ENCODE results near the gene TAPT1.
A peak's percentile ranks its signal among the peaks of the same experiment; 100 is the strongest.

The TAPT1 gene

DNA sequence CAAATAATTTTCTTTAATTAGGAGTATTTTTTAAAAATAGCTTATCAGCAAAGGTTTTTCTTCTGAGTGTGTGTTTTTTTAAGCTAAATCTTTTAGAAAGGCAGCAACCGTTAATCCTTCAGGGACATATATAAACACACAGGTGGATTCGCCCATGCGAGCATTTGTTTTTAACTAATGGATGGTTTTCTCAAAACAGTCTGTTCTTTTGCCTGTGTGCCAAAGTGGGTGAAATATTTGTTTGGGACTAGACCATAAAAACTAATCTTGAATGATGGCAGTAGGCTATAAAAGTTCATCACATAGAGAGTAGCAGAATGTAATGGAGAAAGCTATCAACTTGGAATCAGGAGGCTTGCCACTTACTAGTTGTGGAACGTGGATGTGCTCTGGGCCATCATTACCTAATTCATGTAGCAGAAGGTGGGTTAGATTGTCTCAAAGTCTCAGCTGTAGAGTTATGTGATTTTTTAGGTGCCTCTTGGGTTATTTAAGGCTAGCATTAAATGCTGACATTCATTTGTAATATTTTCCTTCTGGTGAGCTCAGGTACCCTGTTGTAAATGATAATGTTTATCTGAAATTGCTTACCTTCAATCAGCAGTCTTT lies 7.4 kb upstream of the TAPT1 start:
- H3K4me3 ChIP-seq (ENCODE audit: low read depth, low read length) = no peak overlapping the region
- no peak for TF ChIP-seq CTCF (IDR thresholded peaks at IDR 0.05; ENCODE audit: low read depth, low read length)

DNA sequence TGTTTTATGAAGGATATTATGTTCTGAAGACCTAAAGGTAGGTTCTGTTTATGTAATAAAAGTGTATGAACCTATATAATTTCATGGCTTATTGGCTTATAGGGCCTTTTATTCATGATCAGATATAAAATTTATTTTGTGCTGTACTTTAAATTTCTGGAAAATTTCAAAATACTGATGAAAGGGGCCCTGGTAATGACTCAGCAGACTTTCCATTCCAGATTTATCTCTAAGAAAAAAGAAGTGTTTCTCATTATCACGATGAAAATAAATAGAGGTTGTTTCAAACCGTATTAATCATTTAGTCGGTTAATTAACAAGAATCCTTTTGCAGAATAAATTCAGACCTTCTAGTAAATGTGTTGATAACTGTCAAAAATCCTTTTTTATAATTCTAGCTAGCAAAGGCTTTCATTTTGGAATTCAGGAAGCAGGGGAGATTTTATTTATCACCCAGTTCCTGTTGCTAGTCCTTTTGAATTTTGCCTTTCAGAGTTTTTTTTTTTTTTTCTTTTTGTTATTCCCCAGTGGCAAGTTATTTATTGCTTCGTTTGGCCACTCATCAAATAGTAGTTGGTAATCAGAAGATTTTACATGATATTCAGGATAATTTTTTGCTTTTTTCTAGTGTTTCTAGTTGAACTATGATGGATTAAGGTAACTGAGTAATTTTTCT lies 5.4 kb upstream of the TAPT1 start:
- H3K4me3 ChIP-seq (ENCODE audit: low read depth, low read length) = no peak overlapping the region
- TF ChIP-seq CTCF (IDR thresholded peaks at IDR 0.05; ENCODE audit: low read depth, low read length) = no peak

DNA sequence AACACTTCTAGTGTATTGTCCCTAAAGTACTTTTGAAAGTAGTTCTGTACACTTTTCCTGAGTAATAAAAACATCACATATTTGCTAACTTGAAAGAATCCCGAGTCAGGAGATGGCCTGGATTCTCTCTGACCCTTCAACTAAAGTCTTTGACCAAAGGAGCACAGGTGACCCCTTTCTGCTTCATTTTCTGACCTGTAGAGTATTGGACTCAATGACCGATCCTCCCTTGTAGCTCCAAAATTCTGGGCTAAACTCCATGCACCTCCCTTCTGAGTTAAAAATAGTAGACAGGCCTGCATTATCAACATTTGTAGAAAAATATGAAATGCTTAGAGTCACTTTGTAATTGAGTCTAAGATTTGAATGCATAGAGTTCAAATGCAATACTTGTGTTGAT lies 4.0 kb upstream of the TAPT1 start:
- H3K4me3 ChIP-seq (ENCODE audit: low read depth, low read length) = no peak overlapping the region
- TF ChIP-seq CTCF (IDR thresholded peaks at IDR 0.05; ENCODE audit: low read depth, low read length) = no peak

- H3K4me3 ChIP-seq (ENCODE audit: low read depth, low read length) = no peak overlapping the region
- no peak for TF ChIP-seq CTCF (IDR thresholded peaks at IDR 0.05; ENCODE audit: low read depth, low read length)
Measured at GRCh38 chr4:16229604-16230003, 3.3 kb upstream of the TAPT1 start.

- no peak for TF ChIP-seq CTCF (IDR thresholded peaks at IDR 0.05; ENCODE audit: low read depth, low read length)
- peak overlapping the region; percentile 78 for H3K4me3 ChIP-seq (ENCODE audit: low read depth, low read length)
Measured at GRCh38 chr4:16227462-16227868, 1.2 kb upstream of the TAPT1 start.

- no peak for TF ChIP-seq CTCF (IDR thresholded peaks at IDR 0.05; ENCODE audit: low read depth, low read length)
- peak overlapping the region; percentile 78 for H3K4me3 ChIP-seq (ENCODE audit: low read depth, low read length)
Measured at GRCh38 chr4:16226816-16227461, 668 bp upstream of the TAPT1 start.
